Activated CD4-positive, alpha-beta memory T cell treated with anti-CD3 and anti-CD28 coated beads for 36 hours (primary cell): ENCODE results near the gene SOBP. TPM values are rescaled to one million over a fixed set of nuclear protein-coding genes. Genes with fewer than 3 reads are reported as not detected.
A peak's percentile ranks its signal among the peaks of the same experiment; 100 is the strongest.

Experiments
- CTCF ChIA-PET: fragments of 350-600 bp; sonication (Branson Sonifier 250); formaldehyde crosslinking; loops from one replicate; lab custom pipeline; 2021; ENCODE audit warnings: antibody characterized with exemption, inconsistent platforms; lab: Charles Lee
- POLR2A ChIA-PET: fragments of 350-600 bp; sonication (Branson Sonifier 250); formaldehyde crosslinking; loops from one replicate; lab custom pipeline; 2021; ENCODE audit warnings: antibody characterized with exemption; lab: Charles Lee
- DNase-seq: peaks from one replicate; pipeline ENCODE4 v3.0.0-alpha.2; 2020
- H3K27ac Mint-ChIP-seq: one replicate; pipeline ENCODE4 v1.8.0; 2021; ENCODE audit warnings: mixed read lengths
- H3K27me3 Mint-ChIP-seq: one replicate; pipeline ENCODE4 v1.8.0; 2021; ENCODE audit warnings: mixed read lengths
- H3K36me3 Mint-ChIP-seq: one replicate; pipeline ENCODE4 v1.8.0; 2021; ENCODE audit warnings: mixed read lengths
- H3K4me1 Mint-ChIP-seq: one replicate; pipeline ENCODE4 v1.8.0; 2021; ENCODE audit warnings: low read depth, mixed read lengths
- H3K4me3 Mint-ChIP-seq: one replicate; pipeline ENCODE4 v1.8.0; 2021; ENCODE audit warnings: mild to moderate bottlenecking, mixed read lengths
- H3K9me3 Mint-ChIP-seq: one replicate; pipeline ENCODE4 v1.8.0; 2021; ENCODE audit warnings: mixed read lengths
- intact Hi-C: fragments of 100-400 bp; cut with micrococcal nuclease; formaldehyde crosslinking; loops from one replicate; pipeline ENCODE4 v1.15.1; 2023
- total RNA-seq, 2 experiments: library from RNA; stranded (reverse); gene quantifications; one replicate each; pipeline ENCODE4 v1.2.3, GENCODE V29; 2021

SOBP gene
- total RNA-seq, result under 1 TPM; 0.24 to 0.29 TPM

- Mint-ChIP-seq H3K27ac (no peak within 1 kb of the TSS), H3K4me3 (peak within 1 kb of the TSS; percentile 82), H3K36me3 (peaks cover 1% of the 10 kb centered on the region), H3K4me1 (peaks cover 12% of the 10 kb centered on the region), H3K9me3 (no peaks in the 10 kb centered on the region), H3K27me3 (peaks cover 44% of the 10 kb centered on the region)
- intact Hi-C loops, result loop anchor here (1.0 to 5.0 kb wide), 2 partner anchors 31 to 167 kb away; partner anchors contain the start of gene PDSS2
- CTCF ChIA-PET, result interaction anchor here (0.6 to 2.4 kb wide), 4 partner anchors 31 to 269 kb away, joined by 3 to 7 read pairs (median 6); partner anchors contain the start of gene PDSS2
- POLR2A ChIA-PET, result interaction anchor here (4.1 kb wide), 1 partner anchor 30 kb away, joined by 11 read pairs; the partner anchor contains the start of gene PDSS2
- peak; percentile 41 for DNase-seq
Observed at GRCh38 chr6:107489636-107490565, at the start of gene SOBP. TSS of gene SOBP (plus strand) at chr6:107490117. CDS start at chr6:107490617, 500 bp downstream.

GRCh38 chr6:107440936-107441335, 49.0 kb upstream of the SOBP start:
- ChIA-PET CTCF (no interaction called here), POLR2A (interaction anchor here (0.5 to 1.1 kb wide), 2 partner anchors 18 to 629 kb away, joined by 3 to 7 read pairs; partner anchors contain the start of gene PDSS2)
- DNase-seq, result no peak
- H3K27me3 Mint-ChIP-seq, result no peaks in the 10 kb centered on the region
- intact Hi-C loops, result no loop called here
- H3K4me3 Mint-ChIP-seq, result no peak overlapping the region
- H3K9me3 Mint-ChIP-seq, result no peaks in the 10 kb centered on the region
- H3K36me3 Mint-ChIP-seq, result peaks cover 3% of the 10 kb centered on the region
- H3K27ac Mint-ChIP-seq, result no peak overlapping the region
- H3K4me1 Mint-ChIP-seq, result peaks cover 9% of the 10 kb centered on the region

DNA sequence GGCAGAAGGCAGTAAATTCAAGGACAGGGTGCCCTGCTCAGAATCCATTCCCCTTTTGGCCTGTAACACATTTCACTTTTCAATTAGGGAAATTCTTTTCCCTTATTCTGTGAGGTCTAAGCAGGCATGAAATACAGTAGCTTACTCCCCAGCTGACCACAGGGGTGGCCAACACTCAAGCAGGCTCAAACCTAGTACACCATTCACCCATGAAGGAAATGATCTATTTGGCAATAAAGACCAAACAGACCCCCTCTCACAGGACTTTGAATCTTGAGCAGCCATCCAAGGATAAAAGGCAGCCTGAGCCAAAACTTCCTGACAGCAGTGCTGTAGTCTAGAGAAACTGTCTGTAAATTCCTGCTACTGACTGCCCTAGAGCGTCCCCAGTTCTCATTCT, 48.2 kb upstream of the SOBP start:
- ChIA-PET CTCF (no interaction called here), POLR2A (no interaction called here)
- Mint-ChIP-seq H3K27me3 (no peaks in the 10 kb centered on the region), H3K4me1 (peaks cover 9% of the 10 kb centered on the region), H3K27ac (no peak overlapping the region), H3K4me3 (no peak overlapping the region), H3K36me3 (peaks cover 8% of the 10 kb centered on the region), H3K9me3 (peaks cover 5% of the 10 kb centered on the region)
- no peak for DNase-seq
- intact Hi-C loops, result no loop called here

DNA sequence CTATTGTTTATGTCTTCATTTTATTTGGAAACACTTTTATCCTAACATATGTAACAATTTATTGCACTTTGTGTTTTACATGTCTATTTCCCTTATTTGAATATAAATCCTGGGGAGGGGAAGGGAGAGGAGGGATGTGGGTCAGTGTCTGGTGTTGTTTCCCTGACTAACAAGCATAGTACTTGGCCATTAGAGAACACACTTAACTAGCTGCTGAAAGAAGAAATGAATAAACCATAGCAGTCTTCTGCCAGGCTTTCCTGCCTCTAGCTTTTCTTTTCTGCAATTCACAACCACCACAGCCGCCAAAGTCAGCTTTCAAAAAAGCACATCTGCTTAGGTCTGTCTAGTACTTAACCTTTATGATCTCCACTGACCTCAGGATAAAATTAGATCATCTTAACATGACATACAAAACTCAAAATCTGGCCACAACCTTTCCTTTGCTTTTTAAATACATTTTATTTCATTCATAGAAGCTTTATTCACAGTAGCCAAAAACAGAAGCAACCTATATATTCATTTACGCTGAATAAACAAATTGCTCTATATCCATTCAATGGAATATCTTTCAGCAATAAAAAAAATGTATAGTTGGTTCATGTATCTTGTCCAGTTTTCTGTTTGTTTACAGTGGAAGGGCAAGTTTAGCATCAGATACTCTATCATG, 46.8 kb upstream of the SOBP start:
- H3K4me3 Mint-ChIP-seq, result no peak overlapping the region
- ChIA-PET CTCF (no interaction called here), POLR2A (no interaction called here)
- no peak overlapping the region for H3K27ac Mint-ChIP-seq
- no peaks in the 10 kb centered on the region for H3K27me3 Mint-ChIP-seq
- H3K9me3 Mint-ChIP-seq, result peaks cover 17% of the 10 kb centered on the region
- DNase-seq, result no peak
- H3K36me3 Mint-ChIP-seq, result peaks cover 17% of the 10 kb centered on the region
- peaks cover 9% of the 10 kb centered on the region for H3K4me1 Mint-ChIP-seq
- intact Hi-C loops, result no loop called here

- Mint-ChIP-seq H3K36me3 (peaks cover 24% of the 10 kb centered on the region), H3K4me1 (peaks cover 9% of the 10 kb centered on the region), H3K27ac (no peak overlapping the region), H3K4me3 (no peak overlapping the region), H3K9me3 (peaks cover 24% of the 10 kb centered on the region), H3K27me3 (no peaks in the 10 kb centered on the region)
- DNase-seq, result no peak
- intact Hi-C loops, result no loop called here
- POLR2A ChIA-PET, result no interaction called here
- CTCF ChIA-PET, result no interaction called here
Observed at GRCh38 chr6:107443608-107444267, 46.2 kb upstream of the SOBP start.

- intact Hi-C loops, result no loop called here
- DNase-seq, result no peak
- Mint-ChIP-seq H3K4me1 (peaks cover 9% of the 10 kb centered on the region), H3K4me3 (no peak overlapping the region), H3K27me3 (no peaks in the 10 kb centered on the region), H3K9me3 (peaks cover 28% of the 10 kb centered on the region), H3K27ac (no peak overlapping the region), H3K36me3 (peaks cover 25% of the 10 kb centered on the region)
- ChIA-PET POLR2A (no interaction called here), CTCF (interaction anchor here (0.7 kb wide), 1 partner anchor 14 kb away, joined by 3 read pairs; no protein-coding TSS in a partner anchor)
Observed at GRCh38 chr6:107444277-107444676, 45.6 kb upstream of the SOBP start.

DNA sequence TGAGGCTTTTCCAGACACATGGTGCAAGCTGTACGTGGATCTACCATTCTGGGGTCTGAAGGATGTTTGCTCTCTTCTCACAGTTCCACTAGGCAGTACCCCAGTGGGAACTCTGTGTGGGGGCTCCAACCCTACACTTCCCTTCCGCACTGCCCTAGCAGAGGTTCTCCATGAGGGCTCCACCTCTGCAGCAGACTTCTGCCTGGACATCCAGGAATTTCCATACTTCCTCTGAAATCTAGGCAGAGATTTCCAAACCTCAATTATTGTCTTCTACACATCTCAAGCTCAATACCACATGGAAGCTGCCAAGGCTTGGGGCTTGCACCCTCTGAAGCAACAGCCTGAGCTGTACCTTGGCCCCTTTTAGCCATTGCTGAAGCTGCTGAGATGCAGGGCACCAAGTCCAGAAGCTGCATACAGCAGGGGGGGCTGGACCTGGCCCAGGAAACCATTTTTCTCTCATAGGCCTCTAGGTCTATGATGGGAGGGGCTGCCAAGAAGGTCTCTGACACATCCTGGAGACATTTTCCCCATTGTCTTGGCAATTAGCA, 42.2 kb upstream of the SOBP start:
- intact Hi-C loops, result no loop called here
- no peak for DNase-seq
- ChIA-PET CTCF (no interaction called here), POLR2A (no interaction called here)
- peaks cover 34% of the 10 kb centered on the region for H3K9me3 Mint-ChIP-seq
- H3K27ac Mint-ChIP-seq, result no peak overlapping the region
- no peak overlapping the region for H3K4me3 Mint-ChIP-seq
- peaks cover 39% of the 10 kb centered on the region for H3K36me3 Mint-ChIP-seq
- H3K4me1 Mint-ChIP-seq, result peaks cover 4% of the 10 kb centered on the region
- no peaks in the 10 kb centered on the region for H3K27me3 Mint-ChIP-seq

- peaks cover 34% of the 10 kb centered on the region for H3K9me3 Mint-ChIP-seq
- no peaks in the 10 kb centered on the region for H3K27me3 Mint-ChIP-seq
- peaks cover 43% of the 10 kb centered on the region for H3K36me3 Mint-ChIP-seq
- H3K4me3 Mint-ChIP-seq, result no peak overlapping the region
- ChIA-PET POLR2A (no interaction called here), CTCF (no interaction called here)
- intact Hi-C loops, result no loop called here
- no peak overlapping the region for H3K27ac Mint-ChIP-seq
- DNase-seq, result no peak
- H3K4me1 Mint-ChIP-seq, result no peaks in the 10 kb centered on the region
Observed at GRCh38 chr6:107448776-107449175, 41.1 kb upstream of the SOBP start.

- intact Hi-C loops, result loop anchor here (1.0 to 10.0 kb wide), 5 partner anchors 32 to 344 kb away; partner anchors contain the start of genes BEND3 and SOBP
Observed at GRCh38 chr6:107458672-107459282, 31.1 kb upstream of the SOBP start.

DNA sequence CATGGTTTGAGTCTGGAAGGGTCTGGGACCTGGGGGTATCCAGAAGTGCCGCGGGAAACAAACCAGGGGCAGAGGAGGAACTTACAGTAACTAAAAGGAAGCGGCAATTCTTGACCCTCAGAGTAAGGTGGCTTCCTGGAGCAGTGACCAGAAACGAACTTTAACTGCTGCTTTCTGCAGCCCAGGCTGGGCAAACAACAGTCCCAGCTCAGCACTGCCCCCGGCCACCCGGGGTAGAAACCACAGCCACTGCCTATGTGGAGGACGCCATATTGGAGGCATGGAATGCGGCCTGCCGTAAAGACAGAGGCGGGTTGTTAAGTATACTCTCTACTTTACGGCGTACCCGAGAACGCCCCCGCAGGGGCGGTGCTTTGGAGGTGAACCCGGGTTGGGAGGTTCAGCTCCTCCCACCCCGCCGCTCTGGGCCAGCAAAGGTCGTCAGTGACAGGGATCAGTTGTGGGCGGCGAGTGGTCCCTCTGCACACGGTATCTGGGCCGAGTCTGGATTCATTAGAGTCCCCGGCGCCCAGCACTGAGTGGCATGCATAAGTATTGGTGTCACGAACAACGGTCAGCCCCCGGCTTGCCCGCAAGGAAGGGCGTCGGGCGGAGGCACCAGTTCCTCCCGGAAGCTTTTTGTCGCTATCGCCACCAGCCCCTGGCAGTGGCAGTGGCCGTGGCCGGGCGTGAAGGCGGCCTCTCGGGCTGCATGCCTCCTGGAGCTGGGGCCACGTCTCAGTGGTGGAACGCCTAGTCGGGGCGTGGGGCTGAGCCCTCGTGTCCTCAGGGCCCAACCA, 30.4 kb upstream of the SOBP start, which contains the start of gene PDSS2:
TSS of gene PDSS2 (minus strand) at position 282 of the 800 bp plus-strand sequence. CDS start at position 3, 279 bp downstream.
- peak within 1 kb of the TSS; percentile 82 for H3K27ac Mint-ChIP-seq
- peak; percentile 99 for DNase-seq
- H3K4me1 Mint-ChIP-seq, result peaks cover 13% of the 10 kb centered on the region
- ChIA-PET CTCF (interaction anchor here (0.6 to 2.6 kb wide), 8 partner anchors 9 to 432 kb away, joined by 3 to 11 read pairs (median 4); partner anchors contain the start of genes BEND3 and MTRES1), POLR2A (interaction anchor here (0.6 to 1.9 kb wide), 8 partner anchors 19 to 303 kb away, joined by 3 to 11 read pairs (median 4); partner anchors contain the start of gene SOBP)
- intact Hi-C loops, result loop anchor here (1.0 to 10.0 kb wide), 5 partner anchors 31 to 345 kb away; partner anchors contain the start of genes BEND3 and SOBP
- H3K27me3 Mint-ChIP-seq, result no peaks in the 10 kb centered on the region
- no peaks in the 10 kb centered on the region for H3K36me3 Mint-ChIP-seq
- peak within 1 kb of the TSS; percentile 90 for H3K4me3 Mint-ChIP-seq
- H3K9me3 Mint-ChIP-seq, result no peaks in the 10 kb centered on the region

More at GRCh38 chr6:107458672-107459282, 31.1 kb upstream of the SOBP start:
- peak overlapping the region; percentile 90 for H3K4me3 Mint-ChIP-seq
- peak overlapping the region; percentile 82 for H3K27ac Mint-ChIP-seq
- H3K4me1 Mint-ChIP-seq, result peaks cover 13% of the 10 kb centered on the region
- DNase-seq, result peak; percentile 41
- H3K27me3 Mint-ChIP-seq, result no peaks in the 10 kb centered on the region
- POLR2A ChIA-PET, result interaction anchor here (0.6 to 1.9 kb wide), 7 partner anchors 18 to 304 kb away, joined by 3 to 11 read pairs (median 4); partner anchors contain the start of gene SOBP
- CTCF ChIA-PET, result interaction anchor here (0.6 to 2.6 kb wide), 9 partner anchors 10 to 345 kb away, joined by 3 to 11 read pairs (median 4); partner anchors contain the start of gene BEND3
- no peaks in the 10 kb centered on the region for H3K36me3 Mint-ChIP-seq
- H3K9me3 Mint-ChIP-seq, result no peaks in the 10 kb centered on the region
